Astrocyte (in vitro differentiated cells and primary cell): ENCODE results near the gene SPOPL. TPM values are rescaled to one million over a fixed set of nuclear protein-coding genes. Genes with fewer than 3 reads are reported as not detected.
A peak's percentile ranks its signal among the peaks of the same experiment; 100 is the strongest.

Source experiments
- DNase-seq: peaks from one replicate; pipeline ENCODE4 v3.0.0-alpha.2; 2010; ENCODE audit warnings: low read depth
- FAIRE-seq: peaks from 2 replicates; lab custom pipeline; 2011; peaks lifted over from hg19 to GRCh38; lab: Jason Lieb, UNC
- H2AFZ ChIP-seq: 2 replicates; pipeline ENCODE4 v1.6.0; 2012; ENCODE audit warnings: low read depth, low read length, inconsistent platforms
- H3K27ac ChIP-seq: 2 replicates; pipeline ENCODE4 v1.5.1; 2011; ENCODE audit warnings: low read depth, low read length, inconsistent platforms
- H3K27me3 ChIP-seq: 2 replicates; pipeline ENCODE4 v1.6.0; 2011; ENCODE audit warnings: low read length, inconsistent platforms; ENCODE audit not compliant: insufficient read depth
- H3K36me3 ChIP-seq: 2 replicates; pipeline ENCODE4 v1.5.1; 2011; ENCODE audit warnings: low read length, inconsistent platforms; ENCODE audit not compliant: insufficient read depth
- H3K4me1 ChIP-seq: 2 replicates; pipeline ENCODE4 v1.5.1; 2011; ENCODE audit warnings: low read length, inconsistent platforms; ENCODE audit not compliant: insufficient read depth
- H3K4me2 ChIP-seq: 2 replicates; pipeline ENCODE4 v1.6.0; 2012; ENCODE audit warnings: low read length, inconsistent platforms
- H3K4me3 ChIP-seq: 2 replicates; pipeline ENCODE4 v1.5.1; 2011; ENCODE audit warnings: low read depth, mild to moderate bottlenecking, low read length, inconsistent platforms; ENCODE audit not compliant: insufficient read depth
- H3K79me2 ChIP-seq: 2 replicates; pipeline ENCODE4 v1.6.0; 2012; ENCODE audit warnings: mild to moderate bottlenecking, low read length, inconsistent platforms; ENCODE audit not compliant: insufficient read depth
- H3K9ac ChIP-seq: 2 replicates; pipeline ENCODE4 v1.6.0; 2012; ENCODE audit warnings: mild to moderate bottlenecking, low read length, inconsistent platforms
- H3K9me3 ChIP-seq: 2 replicates; pipeline ENCODE4 v1.5.1; 2012; ENCODE audit warnings: low read depth, mild to moderate bottlenecking, low read length, inconsistent platforms; ENCODE audit not compliant: insufficient read depth
- H4K20me1 ChIP-seq: 2 replicates; pipeline ENCODE4 v1.6.0; 2012; ENCODE audit warnings: low read length, inconsistent platforms; ENCODE audit not compliant: insufficient read depth
- H3K27ac Mint-ChIP-seq: one replicate; pipeline ENCODE4 v1.8.0; 2021; ENCODE audit warnings: mild to moderate bottlenecking, mixed read lengths; ENCODE audit not compliant: unreplicated experiment
- H3K27me3 Mint-ChIP-seq: one replicate; pipeline ENCODE4 v1.8.0; 2021; ENCODE audit warnings: low read depth, mixed read lengths; ENCODE audit not compliant: unreplicated experiment
- H3K36me3 Mint-ChIP-seq: one replicate; pipeline ENCODE4 v1.8.0; 2021; ENCODE audit warnings: low read depth, mixed read lengths; ENCODE audit not compliant: unreplicated experiment
- H3K4me1 Mint-ChIP-seq: one replicate; pipeline ENCODE4 v1.8.0; 2021; ENCODE audit warnings: low read depth, mixed read lengths; ENCODE audit not compliant: unreplicated experiment
- H3K4me3 Mint-ChIP-seq: one replicate; pipeline ENCODE4 v1.8.0; 2021; ENCODE audit warnings: mild to moderate bottlenecking, moderate library complexity, mixed read lengths; ENCODE audit not compliant: unreplicated experiment
- H3K9me3 Mint-ChIP-seq: one replicate; pipeline ENCODE4 v1.8.0; 2021; ENCODE audit warnings: mild to moderate bottlenecking, mixed read lengths; ENCODE audit not compliant: unreplicated experiment
- CTCF ChIP-seq: IDR thresholded peaks from 2 replicates; pipeline ENCODE4 v1.5.1; 2011; ENCODE audit warnings: low read depth, mild to moderate bottlenecking, inconsistent platforms, low read length, moderate library complexity; ENCODE audit not compliant: insufficient read depth
- EZH2 ChIP-seq: IDR thresholded peaks from 2 replicates; pipeline ENCODE4 v1.6.1; 2012; ENCODE audit warnings: mild to moderate bottlenecking, low read length, inconsistent platforms; ENCODE audit not compliant: insufficient read depth
- total RNA-seq: library from RNA; stranded (reverse); gene quantifications from 2 replicates; pipeline ENCODE4 v1.2.1, GENCODE V29; 2021

SPOPL gene
- total RNA-seq, 1 donor from 2014 or later, result 23.2 TPM

GRCh38 chr2:138504092-138504491 lies 2.5 kb downstream of the SPOPL start:
- H3K36me3 ChIP-seq, result no peaks in the 10 kb centered on the region
- H3K4me2 ChIP-seq, result peak overlapping the region; percentile 8
- no peaks in the 10 kb centered on the region for H3K9me3 ChIP-seq
- H3K9ac ChIP-seq, result no peak overlapping the region
- Mint-ChIP-seq H3K4me3 (peak overlapping the region; percentile 100), H3K9me3 (no peaks in the 10 kb centered on the region), H3K4me1 (peaks cover 18% of the 10 kb centered on the region), H3K27ac (no peak overlapping the region), H3K36me3 (peaks cover 4% of the 10 kb centered on the region), H3K27me3 (no peaks in the 10 kb centered on the region)
- no peak for DNase-seq
- H3K27ac ChIP-seq, result no peak overlapping the region
- peaks cover 68% of the 10 kb centered on the region for H3K79me2 ChIP-seq
- peaks cover 12% of the 10 kb centered on the region for H3K4me1 ChIP-seq
- TF ChIP-seq CTCF (no peak), EZH2 (no peak)
- peaks cover 45% of the 10 kb centered on the region for H4K20me1 ChIP-seq
- H2AFZ ChIP-seq, result no peak overlapping the region
- no peaks in the 10 kb centered on the region for H3K27me3 ChIP-seq
- peak overlapping the region; percentile 79 for H3K4me3 ChIP-seq
- no peak for FAIRE-seq

GRCh38 chr2:138504546-138505235 lies 3.1 kb downstream of the SPOPL start:
- Histone ChIP-seq H3K4me3 (no peak overlapping the region), H3K27me3 (no peaks in the 10 kb centered on the region), H3K27ac (no peak overlapping the region), H3K79me2 (peaks cover 74% of the 10 kb centered on the region), H3K4me1 (peaks cover 12% of the 10 kb centered on the region), H4K20me1 (peaks cover 48% of the 10 kb centered on the region), H3K36me3 (no peaks in the 10 kb centered on the region), H3K9me3 (no peaks in the 10 kb centered on the region), H2AFZ (no peak overlapping the region), H3K9ac (no peak overlapping the region), H3K4me2 (peak overlapping the region; percentile 8)
- no peak overlapping the region for H3K27ac Mint-ChIP-seq
- H3K4me3 Mint-ChIP-seq, result peak overlapping the region; percentile 100
- no peaks in the 10 kb centered on the region for H3K27me3 Mint-ChIP-seq
- H3K9me3 Mint-ChIP-seq, result no peaks in the 10 kb centered on the region
- peaks cover 18% of the 10 kb centered on the region for H3K4me1 Mint-ChIP-seq
- DNase-seq, result no peak
- TF ChIP-seq CTCF (no peak), EZH2 (no peak)
- peaks cover 4% of the 10 kb centered on the region for H3K36me3 Mint-ChIP-seq
- FAIRE-seq, result no peak

GRCh38 chr2:138507267-138507666 lies 5.7 kb downstream of the SPOPL start:
- H3K27me3 Mint-ChIP-seq, result no peaks in the 10 kb centered on the region
- H3K27ac ChIP-seq, result no peak overlapping the region
- H3K9me3 Mint-ChIP-seq, result no peaks in the 10 kb centered on the region
- TF ChIP-seq EZH2 (no peak), CTCF (no peak)
- peaks cover 4% of the 10 kb centered on the region for H3K36me3 Mint-ChIP-seq
- no peaks in the 10 kb centered on the region for H3K9me3 ChIP-seq
- H3K4me2 ChIP-seq, result no peak overlapping the region
- no peak overlapping the region for H3K27ac Mint-ChIP-seq
- H4K20me1 ChIP-seq, result peaks cover 60% of the 10 kb centered on the region
- H3K4me1 Mint-ChIP-seq, result peaks cover 18% of the 10 kb centered on the region
- H3K4me3 Mint-ChIP-seq, result no peak overlapping the region
- DNase-seq (no peak), FAIRE-seq (no peak)
- peaks cover 7% of the 10 kb centered on the region for H3K4me1 ChIP-seq
- no peaks in the 10 kb centered on the region for H3K36me3 ChIP-seq
- no peak overlapping the region for H3K4me3 ChIP-seq
- no peak overlapping the region for H3K9ac ChIP-seq
- no peaks in the 10 kb centered on the region for H3K27me3 ChIP-seq
- peaks cover 94% of the 10 kb centered on the region for H3K79me2 ChIP-seq
- H2AFZ ChIP-seq, result no peak overlapping the region
